Parathyroid adenoma (tissue), 2 donors: ENCODE results near the gene SH3RF2.
"Not testable (repeated sequence)": the region's sequence is repeated elsewhere in the genome, so short reads cannot be mapped to it uniquely, and the experiment has no call there.

Experiments used
- H2AFZ ChIP-seq: fragments of 300-600 bp; sonication (generic); one replicate; pipeline ENCODE4 v1.7.0; 2017; ENCODE audit warnings: antibody characterized with exemption, mild to moderate bottlenecking
- H3K27ac ChIP-seq: fragments of 300-600 bp; sonication (generic); one replicate; pipeline ENCODE4 v1.7.0; 2017
- H3K27me3 ChIP-seq: fragments of 300-600 bp; sonication (generic); one replicate; pipeline ENCODE4 v1.7.0; 2017; ENCODE audit warnings: low read length; ENCODE audit not compliant: control insufficient read depth, insufficient read depth
- H3K36me3 ChIP-seq: fragments of 300-600 bp; sonication (generic); one replicate; pipeline ENCODE4 v1.7.0; 2017; ENCODE audit warnings: low read length; ENCODE audit not compliant: control insufficient read depth, insufficient read depth
- H3K4me1 ChIP-seq: fragments of 300-600 bp; sonication (generic); one replicate; pipeline ENCODE4 v1.7.0; 2017; ENCODE audit warnings: control low read depth
- H3K4me2 ChIP-seq: fragments of 300-600 bp; sonication (generic); one replicate; pipeline ENCODE4 v1.7.0; 2017; ENCODE audit warnings: low read length
- H3K4me3 ChIP-seq: fragments of 300-600 bp; sonication (generic); one replicate; pipeline ENCODE4 v1.7.0; 2017; ENCODE audit warnings: low read depth, low read length
- H3K79me2 ChIP-seq: fragments of 300-600 bp; sonication (generic); one replicate; pipeline ENCODE4 v1.7.0; 2017; ENCODE audit warnings: control low read depth
- H3K9ac ChIP-seq: fragments of 300-600 bp; sonication (generic); one replicate; pipeline ENCODE4 v1.7.0; 2017; ENCODE audit warnings: mild to moderate bottlenecking
- H3K9me3 ChIP-seq: fragments of 300-600 bp; sonication (generic); one replicate; pipeline ENCODE4 v1.7.0; 2017; ENCODE audit warnings: low read length; ENCODE audit not compliant: control insufficient read depth
- TF ChIP-seq, protein P1 (sequence below): fragments of 300-600 bp; sonication (generic); IDR thresholded peaks from one replicate; pipeline ENCODE4 v1.7.0; 2017; ENCODE audit warnings: antibody characterized with exemption, mild to moderate bottlenecking
- donor health status: primary hyperparathyroidism.

SH3RF2 gene

DNA sequence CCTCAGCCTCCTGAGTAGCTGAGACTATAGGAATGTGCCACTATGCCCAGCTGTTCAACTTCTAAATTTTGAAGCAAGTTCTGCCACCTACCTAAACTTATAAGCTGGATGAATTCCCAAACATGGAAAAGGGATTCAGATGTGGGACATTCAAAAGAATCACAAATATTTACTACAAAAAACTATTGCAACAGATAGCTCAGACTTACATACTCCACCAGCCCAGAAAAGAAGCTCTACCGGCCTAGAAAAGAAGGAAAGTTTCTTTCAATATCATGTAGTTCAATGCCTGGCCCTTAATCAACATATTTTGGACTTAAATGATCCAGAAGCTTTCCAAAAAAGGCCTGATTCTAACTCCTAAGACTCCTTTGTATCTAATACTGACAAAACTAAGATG, 23.8 kb downstream of the SH3RF2 start:
- Histone ChIP-seq H3K9me3 (no peaks in the 10 kb centered on the region), H3K4me1 (no peaks in the 10 kb centered on the region), H3K27ac (no peak overlapping the region), H3K4me3 (no peak overlapping the region), H3K36me3 (no peaks in the 10 kb centered on the region), H2AFZ (no peak overlapping the region), H3K4me2 (no peak overlapping the region), H3K27me3 (no peaks in the 10 kb centered on the region), H3K79me2 (no peaks in the 10 kb centered on the region), H3K9ac (no peak overlapping the region)
- TF ChIP-seq, protein P1, sequence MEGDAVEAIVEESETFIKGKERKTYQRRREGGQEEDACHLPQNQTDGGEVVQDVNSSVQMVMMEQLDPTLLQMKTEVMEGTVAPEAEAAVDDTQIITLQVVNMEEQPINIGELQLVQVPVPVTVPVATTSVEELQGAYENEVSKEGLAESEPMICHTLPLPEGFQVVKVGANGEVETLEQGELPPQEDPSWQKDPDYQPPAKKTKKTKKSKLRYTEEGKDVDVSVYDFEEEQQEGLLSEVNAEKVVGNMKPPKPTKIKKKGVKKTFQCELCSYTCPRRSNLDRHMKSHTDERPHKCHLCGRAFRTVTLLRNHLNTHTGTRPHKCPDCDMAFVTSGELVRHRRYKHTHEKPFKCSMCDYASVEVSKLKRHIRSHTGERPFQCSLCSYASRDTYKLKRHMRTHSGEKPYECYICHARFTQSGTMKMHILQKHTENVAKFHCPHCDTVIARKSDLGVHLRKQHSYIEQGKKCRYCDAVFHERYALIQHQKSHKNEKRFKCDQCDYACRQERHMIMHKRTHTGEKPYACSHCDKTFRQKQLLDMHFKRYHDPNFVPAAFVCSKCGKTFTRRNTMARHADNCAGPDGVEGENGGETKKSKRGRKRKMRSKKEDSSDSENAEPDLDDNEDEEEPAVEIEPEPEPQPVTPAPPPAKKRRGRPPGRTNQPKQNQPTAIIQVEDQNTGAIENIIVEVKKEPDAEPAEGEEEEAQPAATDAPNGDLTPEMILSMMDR = no peak

DNA sequence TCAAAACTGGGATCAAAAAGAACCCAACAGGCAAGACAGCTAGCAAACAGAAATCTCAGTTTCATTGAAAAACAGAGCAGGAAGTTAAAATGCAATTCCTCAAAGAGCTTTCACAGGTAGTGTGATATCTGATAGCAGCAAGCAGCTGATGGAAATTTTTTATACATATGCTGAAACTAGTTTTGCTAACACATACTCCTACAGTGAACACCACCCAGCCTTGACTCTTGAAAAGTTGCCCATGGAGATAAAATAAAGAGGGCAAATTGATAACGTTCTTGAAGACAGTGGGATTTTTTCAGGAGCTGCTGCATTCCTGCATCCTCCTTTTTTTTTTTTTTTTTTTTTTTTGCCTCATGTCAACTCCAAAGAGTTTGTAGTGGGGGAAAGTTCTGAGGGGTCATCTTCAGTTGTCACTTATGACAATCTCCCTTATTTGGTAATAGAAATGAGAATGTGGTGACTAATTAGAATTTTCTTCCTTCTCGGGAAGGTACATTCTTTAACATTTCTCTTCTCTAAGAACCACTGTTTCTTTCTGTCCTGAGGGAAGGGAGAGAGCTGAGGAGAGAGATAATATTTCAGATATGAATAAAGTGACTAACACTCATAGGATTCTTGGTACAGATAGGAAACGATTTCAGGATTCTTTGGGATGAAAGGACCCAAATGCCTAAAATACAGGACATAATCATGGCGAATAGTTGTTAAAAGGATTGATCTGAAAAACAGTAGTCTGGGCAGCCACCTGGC, 24.6 kb downstream of the SH3RF2 start:
- H3K4me3 ChIP-seq = no peak overlapping the region
- no peak overlapping the region for H3K9ac ChIP-seq
- no peaks in the 10 kb centered on the region for H3K36me3 ChIP-seq
- no peak overlapping the region for H3K27ac ChIP-seq
- no peaks in the 10 kb centered on the region for H3K4me1 ChIP-seq
- no peak overlapping the region for H3K4me2 ChIP-seq
- H3K9me3 ChIP-seq = no peaks in the 10 kb centered on the region
- no peaks in the 10 kb centered on the region for H3K79me2 ChIP-seq
- H2AFZ ChIP-seq = no peak overlapping the region
- TF ChIP-seq, protein P1 = no peak
- H3K27me3 ChIP-seq = no peaks in the 10 kb centered on the region

DNA sequence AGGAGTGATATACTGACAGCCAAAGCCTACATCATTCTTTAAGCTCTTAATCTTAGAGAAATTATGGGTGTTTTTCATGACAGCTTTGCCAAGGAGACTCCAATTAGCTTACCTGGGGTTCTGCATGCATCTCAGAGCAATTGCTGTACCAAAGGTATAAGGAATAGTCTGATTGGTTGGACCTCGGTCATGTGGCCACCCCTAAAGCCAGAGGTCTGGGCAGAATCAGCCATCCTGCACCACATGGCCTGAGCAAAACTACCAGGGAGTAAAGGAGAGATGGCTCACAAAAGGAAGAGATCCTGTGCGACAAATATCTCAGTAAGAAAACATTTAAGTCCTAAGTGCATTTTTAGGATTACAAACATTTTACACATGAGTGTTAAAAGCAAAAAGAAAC, 25.6 kb downstream of the SH3RF2 start:
- Histone ChIP-seq H3K4me2 (no peak overlapping the region), H3K9me3 (no peaks in the 10 kb centered on the region), H3K9ac (no peak overlapping the region), H3K4me3 (no peak overlapping the region), H3K79me2 (no peaks in the 10 kb centered on the region), H2AFZ (no peak overlapping the region), H3K27ac (no peak overlapping the region), H3K4me1 (no peaks in the 10 kb centered on the region), H3K27me3 (no peaks in the 10 kb centered on the region), H3K36me3 (no peaks in the 10 kb centered on the region)
- TF ChIP-seq, protein P1 = no peak

DNA sequence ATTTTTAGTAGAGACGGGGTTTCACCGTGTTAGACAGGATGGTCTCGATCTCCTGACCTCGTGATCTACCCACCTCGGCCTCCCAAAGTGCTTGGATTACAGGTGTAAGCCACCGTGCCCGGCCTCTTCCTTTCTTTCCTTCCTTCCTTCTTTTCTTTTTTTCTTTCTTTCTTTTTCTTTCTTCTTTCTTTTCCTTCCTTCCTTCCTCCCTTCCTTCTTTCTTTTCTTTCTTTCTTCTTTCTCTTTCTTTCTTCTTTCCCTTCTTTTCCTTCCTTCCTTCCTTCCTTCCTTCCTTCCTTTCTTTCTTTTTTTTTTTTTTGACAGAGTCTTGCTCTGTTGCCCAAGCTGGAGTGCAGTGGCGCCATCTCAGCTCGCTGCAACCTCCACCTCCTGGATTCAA, 27.6 kb downstream of the SH3RF2 start:
- not testable (repeated sequence) for H3K4me3 ChIP-seq, H3K4me2 ChIP-seq, H3K36me3 ChIP-seq, H3K27me3 ChIP-seq, H3K79me2 ChIP-seq, H3K4me1 ChIP-seq, H3K9me3 ChIP-seq, H3K9ac ChIP-seq, H2AFZ ChIP-seq, H3K27ac ChIP-seq

DNA sequence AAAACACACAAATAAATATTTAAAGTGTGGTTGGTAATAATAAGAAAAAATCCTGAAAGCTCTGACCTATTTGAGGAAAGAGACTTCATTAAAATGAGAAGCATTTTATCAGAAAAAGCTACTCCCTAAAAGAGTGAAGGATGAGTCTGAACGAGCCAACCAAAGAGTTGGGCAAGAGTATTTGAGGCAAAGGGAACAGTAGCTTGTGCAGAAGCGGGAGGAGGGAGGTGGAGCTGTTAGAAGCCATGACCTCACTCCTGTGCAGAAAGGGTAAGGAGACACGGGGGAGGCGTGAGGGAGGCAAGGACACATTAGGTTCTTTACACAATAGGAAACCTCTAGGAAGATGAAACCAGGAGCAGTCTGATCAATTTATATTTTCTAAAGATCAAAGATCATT, 29.4 kb downstream of the SH3RF2 start:
- H2AFZ ChIP-seq = no peak overlapping the region

More for the DNA sequence above, 29.4 kb downstream of the SH3RF2 start:
- Histone ChIP-seq H3K27ac (no peak overlapping the region), H3K4me3 (no peak overlapping the region), H3K4me2 (no peak overlapping the region), H3K36me3 (no peaks in the 10 kb centered on the region), H3K4me1 (no peaks in the 10 kb centered on the region), H3K27me3 (no peaks in the 10 kb centered on the region), H3K9ac (no peak overlapping the region), H3K79me2 (no peaks in the 10 kb centered on the region), H3K9me3 (no peaks in the 10 kb centered on the region)
- TF ChIP-seq, protein P1 = no peak
